Hypothalamus (tissue), 51 donors: Measurements from ENCODE around the gene RABGEF1.
"Not testable (repeated sequence)": the region's sequence is repeated elsewhere in the genome, so short reads cannot be mapped to it uniquely, and the experiment has no call there.

ENCODE experiments used
- DNase-seq, 51 donors: peaks; one replicate each; lab custom pipeline; 2025; lab: John Stamatoyannopoulos, UW

RABGEF1 gene

DNA sequence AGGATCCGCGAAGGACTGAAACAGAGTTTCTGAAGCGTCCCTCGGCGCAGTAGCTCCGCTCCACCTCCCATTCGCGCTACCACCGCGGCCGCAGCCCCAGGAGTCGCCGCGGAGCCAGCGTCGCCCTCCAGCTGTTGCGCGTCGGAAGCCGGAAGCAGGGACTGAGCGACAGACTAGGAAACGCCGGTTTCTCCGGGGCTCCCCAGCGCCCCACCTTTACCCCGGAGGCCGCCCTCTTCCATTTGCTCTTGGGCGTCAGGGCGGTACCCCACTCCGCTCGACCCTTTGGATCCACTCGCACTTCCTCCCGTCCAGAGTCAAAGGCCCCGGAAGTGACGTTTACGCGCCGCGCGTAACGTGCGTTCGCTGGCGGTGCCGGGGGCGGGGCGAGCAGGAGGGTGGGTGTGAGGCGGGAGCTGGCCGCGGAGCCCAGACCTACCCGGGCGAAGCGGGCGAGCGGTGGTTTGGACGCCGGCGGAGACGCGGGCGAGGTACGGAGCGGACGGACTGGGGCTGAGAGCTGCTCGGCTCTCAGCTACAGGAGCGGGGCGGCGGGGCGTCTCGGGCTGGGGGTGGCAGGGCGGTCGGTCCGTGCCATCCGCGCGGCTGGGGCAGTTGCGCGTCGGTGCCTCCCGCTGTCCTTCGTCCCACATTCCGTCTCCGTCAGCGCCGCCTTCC lies at the start of gene RABGEF1:
Gene RABGEF1, plus strand, starts transcription at position 432 of the 678 bp plus-strand sequence. CDS start 31,167 bp downstream, outside the sequence.
- peak; percentile 47 to 98 (median 93) for DNase-seq

DNA sequence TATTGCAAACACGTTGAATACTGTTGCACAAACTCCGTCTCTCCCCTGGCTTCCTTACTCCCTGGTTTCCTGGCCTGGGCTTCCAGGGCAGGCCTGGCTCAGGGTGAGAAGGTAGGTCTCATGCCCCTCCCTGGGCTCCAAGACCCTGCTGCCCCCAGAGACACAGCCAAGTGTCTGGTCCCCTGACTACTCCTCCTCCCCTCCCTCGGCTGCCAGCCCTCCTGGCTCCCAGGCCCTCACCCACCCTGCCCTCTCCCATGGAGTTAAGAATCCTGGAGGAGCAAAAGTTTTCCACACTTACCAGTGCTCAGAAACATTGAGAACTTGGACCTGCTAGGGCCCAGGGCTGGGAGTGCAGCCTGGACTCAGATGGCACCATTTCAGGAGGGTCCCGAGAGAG lies 47.2 kb upstream of the RABGEF1 start:
- DNase-seq: no peak

DNA sequence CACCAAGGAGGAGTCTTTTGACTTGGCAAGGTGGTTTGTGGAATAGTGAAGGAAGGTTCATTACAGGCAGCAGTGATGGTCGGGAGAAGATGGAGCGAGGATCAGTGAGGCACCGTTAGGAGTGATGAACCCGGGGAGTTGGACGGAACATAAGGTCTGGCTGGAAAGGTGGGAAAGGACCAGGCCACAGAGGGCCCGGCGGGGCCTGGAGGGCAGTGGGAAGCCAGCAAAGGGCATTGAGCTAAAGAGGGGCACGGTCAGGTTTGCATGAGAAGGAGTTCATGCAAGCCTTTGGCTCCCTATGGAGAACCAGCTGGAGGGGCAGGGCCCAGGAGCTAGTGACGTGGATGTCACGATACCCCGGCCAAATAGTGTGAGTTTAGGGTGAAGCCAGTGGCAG lies 46.2 kb upstream of the RABGEF1 start:
- no peak for DNase-seq

DNA sequence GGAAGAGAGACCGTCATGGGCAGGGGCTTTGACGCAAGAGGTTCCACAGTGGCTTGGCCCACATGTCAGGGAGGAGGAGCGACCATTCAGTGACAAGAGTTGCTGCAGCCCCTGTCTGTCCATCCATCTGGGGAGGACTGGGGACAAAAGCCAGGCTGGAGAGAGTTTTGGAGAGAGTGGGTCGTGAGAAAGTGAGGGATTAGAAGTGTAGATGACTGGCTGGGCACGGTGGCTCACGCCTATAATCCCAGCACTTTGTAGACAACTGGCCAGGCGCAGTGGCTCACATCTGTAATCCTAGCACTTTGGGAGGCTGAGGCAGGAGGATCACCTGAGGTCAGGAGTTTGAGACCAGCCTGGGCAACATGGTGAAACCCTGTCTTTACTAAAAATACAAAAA lies 45.1 kb upstream of the RABGEF1 start:
- DNase-seq: not testable (repeated sequence)

DNA sequence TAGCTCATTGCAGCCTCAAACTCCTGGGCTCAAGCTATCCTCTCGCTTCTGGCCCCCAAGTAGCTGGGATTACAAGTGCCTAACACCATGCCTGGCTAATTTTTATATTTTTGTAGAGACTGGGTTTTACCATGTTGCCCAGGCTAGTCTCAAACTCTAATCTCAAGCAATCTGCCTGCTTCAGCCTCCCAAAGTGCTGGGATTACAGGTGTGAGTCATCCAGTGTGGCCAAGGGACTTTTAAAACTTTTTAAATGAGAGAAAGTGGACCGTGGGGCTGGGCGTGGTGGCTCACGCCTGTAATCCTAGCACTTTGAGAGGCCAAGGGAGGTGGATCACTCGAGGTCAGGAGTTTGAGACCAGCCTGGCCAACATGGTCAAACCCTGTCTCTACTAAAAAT lies 44.4 kb upstream of the RABGEF1 start:
- not testable (repeated sequence) for DNase-seq

DNA sequence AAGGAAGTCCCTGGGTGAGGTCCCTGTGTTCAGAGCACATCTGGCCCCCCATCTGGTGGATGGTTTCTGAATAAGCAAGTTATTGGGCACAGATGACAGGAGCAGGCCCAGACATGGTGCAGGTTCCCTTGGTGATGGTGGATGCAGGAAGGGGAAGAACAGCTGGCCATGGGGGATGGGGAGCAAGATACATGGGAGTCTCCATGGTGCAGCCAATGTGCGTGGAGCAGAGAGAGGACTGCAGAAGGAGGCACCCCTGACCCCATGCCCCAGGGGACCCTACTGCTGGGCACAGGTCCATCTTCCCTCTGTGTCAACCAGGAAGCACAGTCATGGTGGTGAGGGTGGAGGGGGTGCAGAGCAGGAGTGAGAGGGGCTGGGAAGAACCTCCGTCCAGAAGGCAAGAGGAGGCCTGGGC lies 43.8 kb upstream of the RABGEF1 start:
- DNase-seq: no peak

DNA sequence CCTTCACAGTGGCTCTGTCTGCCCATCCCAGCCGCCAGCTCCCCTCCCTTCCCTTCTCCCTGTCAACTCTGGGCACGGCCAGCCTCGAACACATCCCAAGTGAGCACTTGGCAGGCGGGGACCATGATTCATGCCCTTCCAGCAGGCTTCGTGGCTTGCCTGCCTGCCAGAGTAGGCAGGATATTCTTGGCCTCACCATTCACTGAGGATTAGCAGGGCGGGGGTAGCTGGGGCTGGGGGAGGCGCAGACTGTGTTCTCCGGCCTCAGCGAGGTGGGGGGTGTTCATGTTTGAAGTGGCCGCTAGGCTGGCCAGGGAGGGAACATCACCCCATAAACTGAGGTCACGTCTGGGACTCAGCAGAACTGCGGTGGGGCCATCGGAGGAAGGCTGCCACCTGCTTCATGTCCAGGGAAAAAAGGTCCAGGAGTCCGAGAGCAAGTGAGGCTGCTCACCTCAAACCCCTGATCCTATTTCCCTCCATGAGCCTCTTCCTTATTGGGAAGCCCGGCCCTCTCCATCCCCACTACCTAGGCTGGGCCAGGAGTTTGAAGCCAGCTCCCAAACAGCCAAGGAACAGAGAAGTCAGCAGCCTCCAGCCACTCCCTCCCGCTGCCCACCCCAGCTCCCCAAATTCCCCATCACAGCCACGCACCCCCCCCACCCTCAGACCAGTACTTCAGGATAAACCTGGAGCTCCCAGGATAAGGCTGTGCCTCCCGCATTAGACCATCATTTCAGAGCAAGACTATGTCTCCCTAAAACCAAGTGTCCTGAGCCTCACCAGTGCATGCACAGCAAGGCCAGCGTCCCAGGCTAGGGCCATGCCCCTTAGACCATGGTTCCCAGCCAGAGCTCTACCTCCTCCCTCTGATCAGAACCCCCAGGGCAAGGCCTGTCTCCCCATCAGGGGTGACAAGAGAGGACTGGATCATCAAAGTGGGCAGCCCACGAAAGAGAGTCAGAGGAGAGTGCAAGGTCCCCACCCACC lies 42.8 kb upstream of the RABGEF1 start:
- DNase-seq: peak in 41 of 51 donors; percentile 9 to 85 (median 58)

DNA sequence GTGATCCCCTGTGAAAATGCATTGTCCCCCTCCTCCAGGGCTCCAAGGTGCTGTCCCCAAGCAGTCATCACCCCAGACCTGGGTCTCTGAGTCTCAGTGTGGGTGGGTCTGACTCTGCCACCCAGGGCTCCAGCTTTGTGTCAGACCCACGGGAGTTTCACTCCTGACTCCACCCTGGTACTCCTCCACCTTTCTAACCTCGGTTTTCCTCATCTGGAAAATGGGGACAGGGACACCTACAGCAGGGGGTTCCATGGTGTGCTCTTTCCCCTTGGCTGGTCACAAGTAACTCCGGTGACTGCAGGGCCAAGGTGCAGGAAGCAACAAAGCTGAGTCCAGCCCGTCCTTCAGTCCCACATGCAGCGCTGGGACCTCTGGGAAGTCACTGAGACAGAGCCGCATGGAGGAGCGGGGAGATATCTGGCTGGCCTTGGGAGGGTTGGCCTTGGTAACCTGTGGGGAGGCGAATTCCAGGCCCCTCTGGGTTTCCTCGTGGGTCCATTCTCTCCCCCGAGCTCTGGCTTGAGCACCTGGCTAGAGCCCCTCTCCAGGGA lies 41.8 kb upstream of the RABGEF1 start:
- DNase-seq: no peak

DNA sequence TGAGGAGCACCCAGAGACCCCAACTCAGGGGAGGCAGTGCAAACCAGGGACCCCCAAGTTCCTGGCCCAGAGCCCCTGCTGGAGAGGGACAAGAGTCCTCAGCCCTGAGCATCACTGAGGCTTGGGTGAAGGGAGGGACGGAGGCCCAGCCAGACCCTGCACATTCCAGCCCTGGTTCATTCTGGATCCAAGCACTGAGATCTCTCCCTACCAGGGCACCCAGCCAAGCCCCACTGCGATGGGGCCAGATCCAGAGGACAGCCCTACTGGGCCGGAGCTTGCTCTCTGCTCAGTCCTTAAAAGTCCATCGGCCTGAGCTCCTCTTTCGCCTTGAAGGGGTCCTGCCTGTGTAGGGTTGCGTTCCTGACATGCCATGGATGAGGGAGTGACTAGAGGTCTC lies 40.5 kb upstream of the RABGEF1 start:
- peak in 18 of 51 donors; percentile 8 to 50 (median 24) for DNase-seq

DNA sequence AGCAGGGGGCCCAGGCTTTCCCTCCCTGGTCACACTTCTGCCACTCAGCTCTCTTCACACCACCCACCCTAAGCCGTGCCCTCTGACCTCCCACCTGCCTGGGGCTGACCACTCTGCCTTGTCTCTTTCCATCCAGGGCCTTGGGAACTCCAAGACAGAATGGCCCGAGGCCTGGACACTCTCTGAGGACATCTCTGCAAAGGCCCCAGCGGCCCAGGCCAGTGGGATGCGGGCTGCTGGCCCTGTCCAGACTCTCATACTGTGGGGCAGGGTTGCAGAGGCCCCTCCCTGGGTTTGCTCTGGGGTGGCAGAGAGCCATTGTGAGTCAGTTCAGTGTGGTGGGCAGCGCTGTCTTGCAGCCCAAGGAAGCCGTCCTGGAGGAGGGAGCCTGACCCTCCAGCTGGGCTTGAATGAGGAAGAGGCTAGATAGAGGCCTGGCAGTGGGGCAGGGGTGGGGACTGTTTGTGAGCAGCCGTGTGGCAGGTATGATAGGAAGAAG lies 39.9 kb upstream of the RABGEF1 start:
- no peak for DNase-seq

DNA sequence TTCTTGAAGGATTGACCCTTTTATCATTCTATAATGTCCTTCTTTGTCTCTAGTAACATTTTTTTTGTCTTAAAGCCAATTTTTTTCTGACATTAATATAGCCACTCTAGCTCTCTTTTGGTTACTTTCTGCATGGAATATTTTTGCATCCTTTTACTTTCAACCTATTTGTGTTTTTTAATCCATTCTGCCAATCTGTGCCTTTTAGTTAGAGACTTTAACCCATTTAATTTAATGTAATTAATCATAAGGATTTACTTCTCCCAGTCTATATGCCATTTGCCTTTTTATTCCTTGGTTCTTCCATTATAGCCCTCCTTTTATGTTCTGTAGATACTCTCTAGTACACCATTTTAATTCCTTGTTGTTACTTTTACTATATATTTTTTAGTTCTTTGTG lies 32.7 kb upstream of the RABGEF1 start:
- DNase-seq: no peak

DNA sequence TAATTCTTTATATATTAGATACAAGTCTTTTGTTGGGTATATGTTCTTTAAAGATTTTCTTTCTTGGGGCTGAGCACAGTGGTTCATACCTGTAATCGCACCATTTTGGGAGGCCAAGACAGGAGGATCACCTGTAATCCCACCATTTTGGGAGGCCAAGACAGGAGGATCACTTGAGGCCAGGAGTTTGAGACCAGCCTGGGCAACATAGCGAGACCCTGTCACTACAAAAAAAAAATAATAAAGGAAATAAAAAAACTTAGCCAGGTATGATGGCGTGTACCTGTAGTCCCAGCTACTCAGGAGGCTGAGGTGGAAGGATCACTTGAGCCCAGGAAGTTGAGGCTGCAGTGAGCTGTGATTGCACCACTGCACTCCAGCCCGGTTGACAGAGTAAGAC lies 29.8 kb upstream of the RABGEF1 start:
- not testable (repeated sequence) for DNase-seq

DNA sequence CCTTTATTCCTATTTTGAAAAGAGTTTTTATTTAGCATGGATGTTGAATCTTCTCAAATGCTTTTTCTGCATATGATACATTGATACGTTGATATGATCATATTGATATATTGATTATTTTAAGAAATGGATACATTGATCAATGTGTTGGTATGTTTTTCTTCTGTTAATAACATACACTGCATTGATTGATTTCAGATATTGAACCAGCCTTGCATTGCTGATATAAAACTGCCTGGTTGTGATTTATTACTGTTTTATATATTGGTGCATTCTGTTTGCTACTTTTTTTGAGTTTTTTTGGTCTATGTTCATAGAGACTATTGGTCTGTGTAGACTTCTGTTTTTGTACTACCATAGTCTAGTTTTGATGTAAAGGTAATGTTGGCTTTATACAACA lies 26.8 kb upstream of the RABGEF1 start:
- no peak for DNase-seq

DNA sequence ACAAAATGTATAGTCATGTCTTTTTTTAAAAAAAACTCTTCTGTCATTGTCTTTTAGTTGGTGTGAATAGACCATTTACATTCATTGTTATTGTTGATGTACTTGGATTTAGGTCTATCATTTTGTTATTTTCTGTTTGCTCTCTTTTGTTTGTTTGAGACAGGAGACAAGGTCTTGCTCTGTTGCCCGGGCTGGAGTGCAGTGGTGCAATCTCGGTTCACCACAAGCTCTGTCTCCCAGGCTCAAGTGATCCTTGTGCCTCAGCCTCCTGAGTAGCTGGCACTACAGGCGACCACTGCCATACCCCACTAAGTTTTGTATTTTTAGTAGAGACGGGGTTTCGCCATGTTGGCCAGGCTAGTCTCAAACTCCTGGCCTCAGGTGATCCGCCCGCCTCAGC lies 23.9 kb upstream of the RABGEF1 start:
- DNase-seq: not testable (repeated sequence)

DNA sequence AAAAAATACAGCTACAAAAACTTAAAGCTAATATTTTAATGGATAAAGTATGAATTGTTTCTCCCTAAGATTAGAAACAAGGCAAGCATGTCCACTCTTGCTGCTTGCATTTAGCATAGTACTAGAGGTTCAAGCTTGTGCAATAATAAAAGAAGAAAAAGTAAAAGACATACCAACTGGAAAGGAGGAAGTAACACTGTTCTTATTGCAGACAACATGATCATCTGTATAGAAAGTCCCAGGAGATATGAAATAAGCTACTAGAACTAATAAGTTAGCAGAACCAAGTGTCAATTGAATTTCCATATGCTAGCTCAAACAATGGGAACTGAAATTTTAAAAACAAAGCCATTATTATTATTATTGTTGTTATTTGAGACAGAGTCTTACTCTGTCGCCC lies 20.0 kb upstream of the RABGEF1 start:
- no peak for DNase-seq

DNA sequence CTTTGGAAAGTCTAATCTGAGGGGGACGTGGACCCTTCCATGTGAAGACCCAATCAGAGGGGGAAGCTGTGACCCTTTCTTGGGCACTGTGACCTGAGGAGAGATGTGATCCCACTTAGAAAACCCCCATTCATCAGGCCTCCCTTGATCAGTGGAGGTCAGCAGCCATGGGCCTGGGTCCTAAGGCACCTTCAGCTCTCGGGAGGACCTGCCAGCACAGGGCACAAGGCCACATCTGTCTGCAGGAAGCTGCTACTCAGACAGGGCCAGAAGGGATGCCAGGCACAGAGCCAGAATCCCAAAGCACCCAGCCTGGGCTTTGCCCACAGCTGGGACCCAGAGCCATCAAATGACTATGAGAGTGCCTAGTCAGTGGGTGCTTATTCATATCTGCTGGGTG lies 14.7 kb upstream of the RABGEF1 start:
- no peak for DNase-seq

DNA sequence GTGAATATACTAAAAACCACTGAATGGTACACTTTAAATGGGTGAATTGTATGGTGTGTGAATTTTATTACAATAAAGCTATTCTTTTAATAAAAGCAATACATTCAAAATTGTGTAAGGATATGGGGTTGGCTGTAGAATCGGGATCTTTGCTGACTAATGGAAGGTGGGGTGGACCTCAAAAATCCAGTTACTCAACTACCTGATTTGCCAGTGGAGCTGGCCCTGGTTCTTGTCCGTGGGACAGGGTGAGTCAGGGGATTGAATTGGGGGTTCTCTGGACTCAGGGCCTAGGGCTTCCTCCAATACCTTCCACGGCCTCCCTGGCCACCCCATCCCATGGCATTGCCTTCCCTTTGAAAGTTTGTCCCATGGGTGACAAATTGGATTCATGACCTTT lies 13.5 kb upstream of the RABGEF1 start:
- no peak for DNase-seq

DNA sequence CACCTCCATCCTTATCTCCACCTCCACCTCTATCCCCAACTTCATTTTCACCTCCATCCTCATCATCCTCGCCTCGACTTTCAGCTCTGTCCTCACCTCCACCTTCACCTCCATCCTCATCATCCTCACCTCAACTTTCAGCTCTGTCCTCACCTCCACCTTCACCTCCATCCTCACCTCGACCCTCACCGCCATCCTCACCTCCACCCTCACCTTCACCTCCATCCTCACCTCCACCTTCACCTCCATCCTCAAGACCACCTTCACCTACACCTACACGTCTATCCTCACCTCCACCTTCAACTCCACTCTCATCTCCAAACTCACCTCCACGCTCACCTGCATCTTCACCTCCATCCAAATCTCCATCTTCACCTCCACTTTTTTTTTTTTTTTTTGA lies 12.0 kb upstream of the RABGEF1 start:
- no peak for DNase-seq

DNA sequence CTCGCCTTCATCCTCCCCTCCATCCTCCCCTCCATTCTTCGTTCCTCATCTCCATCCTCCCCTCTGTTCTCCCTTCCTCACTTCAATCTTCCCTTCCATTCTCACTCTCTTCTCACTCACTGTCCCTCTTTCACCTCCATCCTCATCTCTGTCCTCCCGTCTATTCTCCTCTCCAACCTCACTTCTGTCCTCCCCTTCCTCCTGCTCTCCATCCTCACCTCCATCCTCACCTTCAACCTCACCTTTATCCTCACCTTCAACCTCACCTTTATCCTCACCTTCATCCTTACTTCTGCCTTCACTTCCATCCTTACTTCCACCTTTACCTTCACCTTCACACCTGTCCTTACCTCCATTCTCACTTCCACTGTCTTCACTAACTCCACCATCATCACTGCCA lies 11.3 kb upstream of the RABGEF1 start:
- DNase-seq: no peak

DNA sequence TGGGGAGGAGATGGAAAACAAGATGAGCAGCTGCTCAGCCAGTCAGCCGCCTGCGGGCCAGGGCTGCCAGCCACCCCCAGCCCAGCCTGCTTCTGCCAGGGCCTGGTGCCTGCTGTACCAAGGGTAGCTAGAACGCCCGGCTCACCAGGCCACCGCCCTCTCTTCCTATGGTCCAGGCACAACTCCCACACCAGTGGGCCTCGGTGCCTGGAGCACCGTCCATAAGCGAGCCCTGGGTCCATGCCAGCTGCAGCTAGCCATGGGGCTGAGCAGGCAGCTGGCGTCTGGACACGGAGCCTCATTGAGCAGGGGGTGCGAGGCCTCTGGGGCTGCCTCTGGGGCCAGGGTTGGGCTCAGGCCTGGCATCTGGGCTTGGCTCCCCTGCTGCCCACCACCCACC lies 8.5 kb upstream of the RABGEF1 start:
- DNase-seq: peak in 6 of 51 donors; percentile 7 to 23 (median 12)

DNA sequence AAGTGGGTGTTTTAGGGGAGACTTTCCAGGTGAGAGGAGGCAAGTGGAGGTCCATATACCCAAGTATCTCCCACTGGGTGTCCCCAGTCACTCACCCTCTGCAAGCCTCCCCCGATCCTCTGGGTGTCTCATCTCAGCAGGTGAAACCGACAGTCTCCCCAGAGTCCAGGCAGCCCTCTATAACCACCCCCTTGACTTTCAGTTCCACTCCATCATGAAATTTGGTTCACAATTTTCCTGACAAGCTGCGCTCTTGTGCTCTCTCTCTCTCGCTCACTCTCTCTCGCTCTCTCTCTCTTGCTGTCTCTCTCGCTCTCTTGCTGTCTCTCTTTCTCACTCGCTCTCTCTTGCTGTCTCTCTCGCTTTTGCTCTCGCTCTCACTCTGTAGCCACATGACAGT lies 8.1 kb upstream of the RABGEF1 start:
- DNase-seq: no peak
